Liver (tissue), 9 donors: ENCODE data around the gene LAMB1. TPM values are rescaled to one million over a fixed set of nuclear protein-coding genes. Genes with fewer than 3 reads are reported as not detected.

ENCODE experiments used
- DNase-seq: peaks from one replicate; pipeline ENCODE4 v3.0.0-alpha.2; 2017; ENCODE audit warnings: low spot score
- H3K27ac ChIP-seq, 2 donors: one replicate each; pipeline ENCODE4 v1.7.0; 2013; ENCODE audit warnings: inconsistent platforms in 2 of 2, low read length in 2 of 2, control low read depth in 1 of 2, low read depth in 1 of 2, mild to moderate bottlenecking in 1 of 2
- H3K27me3 ChIP-seq, 4 donors: one replicate each; pipeline versions ENCODE4 v1.6.1 to v1.7.0; 2013; ENCODE audit warnings: low read length in 3 of 4, inconsistent platforms in 1 of 4, mild to moderate bottlenecking in 1 of 4, moderate library complexity in 1 of 4; ENCODE audit not compliant: control insufficient read depth in 4 of 4, insufficient read depth in 4 of 4
- H3K36me3 ChIP-seq, 4 donors: one replicate each; pipeline versions ENCODE4 v1.6.1 to v1.7.0; 2013; ENCODE audit warnings: low read length in 3 of 4, mild to moderate bottlenecking in 3 of 4, low read depth in 1 of 4, moderate library complexity in 1 of 4; ENCODE audit not compliant: control insufficient read depth in 4 of 4, insufficient read depth in 3 of 4
- H3K4me1 ChIP-seq, 4 donors: one replicate each; pipeline versions ENCODE4 v1.6.1 to v1.7.0; 2013; ENCODE audit warnings: low read length in 3 of 4, mild to moderate bottlenecking in 3 of 4, moderate library complexity in 1 of 4; ENCODE audit not compliant: control insufficient read depth in 4 of 4, insufficient read depth in 4 of 4
- H3K4me3 ChIP-seq, 3 donors: one replicate each; pipeline versions ENCODE4 v1.6.1 to v1.7.0; 2013; ENCODE audit warnings: low read length in 3 of 3, control low read depth in 1 of 3, low read depth in 1 of 3, mild to moderate bottlenecking in 1 of 3
- H3K9ac ChIP-seq, 2 donors: one replicate each; pipeline ENCODE4 v1.7.0; 2013; ENCODE audit warnings: low read length in 2 of 2, mild to moderate bottlenecking in 2 of 2, moderate library complexity in 2 of 2, control low read depth in 1 of 2, low read depth in 1 of 2
- H3K9me3 ChIP-seq, 4 donors: one replicate each; pipeline versions ENCODE4 v1.6.1 to v1.7.0; 2013; ENCODE audit warnings: low read length in 3 of 4; ENCODE audit not compliant: control insufficient read depth in 4 of 4
- ATF3 ChIP-seq: IDR thresholded peaks from 2 replicates; pipeline ENCODE4 v1.6.1; 2016; ENCODE audit warnings: antibody characterized with exemption
- CTCF ChIP-seq: fragments of 150-350 bp; IDR thresholded peaks from 2 replicates; pipeline ENCODE4 v1.5.1; 2017; ENCODE audit warnings: improper control_type of control experiment, low read depth, low read length; ENCODE audit not compliant: missing input control
- EGR1 ChIP-seq, 2 donors: IDR thresholded peaks; 2 replicates each; pipeline ENCODE4 v1.6.1; 2016 to 2018; ENCODE audit warnings: antibody characterized with exemption in 2 of 2, low read depth in 2 of 2
- FOXA1 ChIP-seq: IDR thresholded peaks from 2 replicates; pipeline ENCODE4 v1.6.1; 2016; ENCODE audit warnings: antibody characterized with exemption
- FOXA2 ChIP-seq: IDR thresholded peaks from 2 replicates; pipeline ENCODE4 v1.6.1; 2016; ENCODE audit warnings: antibody characterized with exemption
- GABPA ChIP-seq, 2 donors: IDR thresholded peaks in 1 of 2; conservative IDR thresholded peaks in 1 of 2; 2 replicates each; pipeline ENCODE4 v1.6.1; 2016; ENCODE audit warnings: antibody characterized with exemption in 2 of 2, mild to moderate bottlenecking in 1 of 2, moderate library complexity in 1 of 2
- HNF4A ChIP-seq, 2 donors: conservative IDR thresholded peaks; 2 replicates each; pipeline ENCODE4 v1.6.1; 2016; ENCODE audit warnings: antibody characterized with exemption in 2 of 2, mild to moderate bottlenecking in 2 of 2
- HNF4G ChIP-seq: IDR thresholded peaks from 2 replicates; pipeline ENCODE4 v1.6.1; 2016; ENCODE audit warnings: antibody characterized with exemption
- JUND ChIP-seq, 2 donors: IDR thresholded peaks; 2 replicates each; pipeline ENCODE4 v1.6.1; 2016; ENCODE audit warnings: antibody characterized with exemption in 2 of 2
- MAX ChIP-seq: IDR thresholded peaks from 2 replicates; pipeline ENCODE4 v1.6.1; 2016; ENCODE audit warnings: antibody characterized with exemption
- NR2F2 ChIP-seq: IDR thresholded peaks from 2 replicates; pipeline ENCODE4 v1.6.1; 2016; ENCODE audit warnings: antibody characterized with exemption
- RAD21 ChIP-seq, 2 donors: IDR thresholded peaks; 2 replicates each; pipeline ENCODE4 v1.6.1; 2016; ENCODE audit warnings: antibody characterized with exemption in 2 of 2, mild to moderate bottlenecking in 2 of 2
- REST ChIP-seq: IDR thresholded peaks from 2 replicates; pipeline ENCODE4 v1.6.1; 2016; ENCODE audit warnings: antibody characterized with exemption, mild to moderate bottlenecking
- RXRA ChIP-seq, 2 donors: IDR thresholded peaks; 2 replicates each; pipeline ENCODE4 v1.6.1; 2017 to 2018; ENCODE audit warnings: antibody characterized with exemption in 2 of 2, mild to moderate bottlenecking in 1 of 2
- SP1 ChIP-seq: IDR thresholded peaks from 2 replicates; pipeline ENCODE4 v1.6.1; 2018; ENCODE audit warnings: antibody characterized with exemption, mild to moderate bottlenecking
- TAF1 ChIP-seq: conservative IDR thresholded peaks from 2 replicates; pipeline ENCODE4 v1.6.1; 2016; ENCODE audit warnings: antibody characterized with exemption, mild to moderate bottlenecking
- YY1 ChIP-seq: IDR thresholded peaks from 2 replicates; pipeline ENCODE4 v1.6.1; 2016; ENCODE audit warnings: antibody characterized with exemption, mild to moderate bottlenecking
- ZBTB33 ChIP-seq: IDR thresholded peaks from 2 replicates; pipeline ENCODE4 v1.6.1; 2016; ENCODE audit warnings: antibody characterized with exemption
- WGBS: extraction: QIAGEN DNeasy Blood & Tissue Kit; methylation state at CpG from one replicate; pipeline ENCODE4 v1.1.7; 2013; 5-methylcytosine and 5-hydroxymethylcytosine counted together
- polyA plus RNA-seq, 2 donors: library from polyadenylated mRNA; stranded (reverse) in 1 of 2; unstranded in 1 of 2; fragments of 200-250 nt in 1 of 2; fragments of >200 nt in 1 of 2; fragmentation: Nextera tagmentation in 1 of 2; extraction: Ambion mirVana in 1 of 2; gene quantifications; one replicate each; pipeline versions ENCODE4 v1.2.1 to v1.2.3, GENCODE V29; 2013 to 2015
- total RNA-seq, 2 donors: library from RNA; depleted of rRNA; stranded (reverse); fragments of >200 nt; gene quantifications; one replicate each; pipeline ENCODE4 v1.2.3, GENCODE V29; 2014
- donor health status: healthy.
- donor health status: healthy.
- donor health status: healthy.
- donor health status: healthy.
- donor health status: healthy.

The LAMB1 gene
- total and polyA plus RNA-seq, 4 donors, result 12.6 to 63.1 (median 25.8) TPM

- no peak for TF ChIP-seq HNF4G
- TF ChIP-seq SP1, result no peak
- no peak for TF ChIP-seq CTCF
- no peaks in the 10 kb centered on the region for H3K36me3 ChIP-seq
- H3K9me3 ChIP-seq, result no peaks in the 10 kb centered on the region
- no peak for DNase-seq
- H3K9ac ChIP-seq, result no peak overlapping the region
- H3K27me3 ChIP-seq, result no peaks in the 10 kb centered on the region
- H3K27ac ChIP-seq, result no peak overlapping the region
- H3K4me3 ChIP-seq, result no peak overlapping the region
- H3K4me1 ChIP-seq, result no peaks in the 10 kb centered on the region
- 73% methylated on average over 3 of the region's 3 CpGs for WGBS
Measured at GRCh38 chr7:108049962-108050361, 47.0 kb upstream of the LAMB1 start.

GRCh38 chr7:108048422-108048821 is 45.5 kb upstream of the LAMB1 start:
- H3K9me3 ChIP-seq, result no peaks in the 10 kb centered on the region
- 95% methylated on average over 3 of the region's 3 CpGs for WGBS
- no peak for TF ChIP-seq NR2F2

GRCh38 chr7:108046952-108047506 is 44.1 kb upstream of the LAMB1 start:
- no peak for DNase-seq
- Histone ChIP-seq H3K4me3 (no peak overlapping the region), H3K4me1 (no peaks in the 10 kb centered on the region), H3K36me3 (no peaks in the 10 kb centered on the region), H3K9ac (no peak overlapping the region), H3K27ac (no peak overlapping the region), H3K9me3 (no peaks in the 10 kb centered on the region), H3K27me3 (no peaks in the 10 kb centered on the region)
- 87% methylated on average over 6 of the region's 6 CpGs for WGBS
- TF ChIP-seq CTCF, result no peak
- no peak for TF ChIP-seq EGR1 (IDR thresholded peaks at IDR 0.05; ENCODE audit: low read depth in 2 of 2)
- TF ChIP-seq YY1, result no peak
- TF ChIP-seq SP1, result no peak
- TF ChIP-seq ZBTB33, result no peak
- TF ChIP-seq NR2F2, result no peak
- no peak for TF ChIP-seq REST
- TF ChIP-seq TAF1, result no peak
- no peak for TF ChIP-seq FOXA2
- TF ChIP-seq GABPA (IDR thresholded peaks at IDR 0.05 in 1 of 2, conservative IDR thresholded peaks at IDR 0.05 in 1 of 2), result no peak
- TF ChIP-seq JUND (IDR thresholded peaks at IDR 0.05), result no peak
- no peak for TF ChIP-seq MAX
- no peak for TF ChIP-seq FOXA1
- TF ChIP-seq HNF4A (conservative IDR thresholded peaks at IDR 0.05), result no peak
- TF ChIP-seq RAD21 (IDR thresholded peaks at IDR 0.05), result no peak
- TF ChIP-seq RXRA (IDR thresholded peaks at IDR 0.05), result no peak
- no peak for TF ChIP-seq ATF3

More at GRCh38 chr7:108048422-108048821, 45.5 kb upstream of the LAMB1 start:
- Histone ChIP-seq H3K4me1 (no peaks in the 10 kb centered on the region), H3K36me3 (no peaks in the 10 kb centered on the region), H3K27me3 (no peaks in the 10 kb centered on the region), H3K4me3 (no peak overlapping the region), H3K9ac (no peak overlapping the region), H3K27ac (no peak overlapping the region)
- no peak for DNase-seq
